ENCODE measurements around the gene MTA1.

Gene MTA1

GRCh38 chr14:105499256-105500035 is 79.8 kb downstream of the MTA1 start:
- no peak for TF ChIP-seq CTCF (IDR thresholded peaks at IDR 0.05; ENCODE audit: low read depth, low read length, missing control alignments)

GRCh38 chr14:105500036-105500725 is 80.6 kb downstream of the MTA1 start:
- no peak overlapping the region for H3K4me3 ChIP-seq (ENCODE audit: low read depth, low read length)
- TF ChIP-seq CTCF (IDR thresholded peaks at IDR 0.05; ENCODE audit: low read depth, low read length, missing control alignments) = no peak
- DNase-seq (ENCODE audit: low read depth) = no peak

More at GRCh38 chr14:105499256-105500035, 79.8 kb downstream of the MTA1 start:
- no peak for DNase-seq (ENCODE audit: low read depth)
- no peak overlapping the region for H3K4me3 ChIP-seq (ENCODE audit: low read depth, low read length)

GRCh38 chr14:105500726-105501101 is 81.1 kb downstream of the MTA1 start:
- no peak overlapping the region for H3K4me3 ChIP-seq (ENCODE audit: low read depth, low read length)
- no peak for DNase-seq (ENCODE audit: low read depth)
- TF ChIP-seq CTCF (IDR thresholded peaks at IDR 0.05; ENCODE audit: low read depth, low read length, missing control alignments) = no peak

- no peak for TF ChIP-seq CTCF (IDR thresholded peaks at IDR 0.05; ENCODE audit: low read depth, low read length, missing control alignments)
- no peak overlapping the region for H3K4me3 ChIP-seq (ENCODE audit: low read depth, low read length)
- DNase-seq (ENCODE audit: low read depth) = no peak
Measured at GRCh38 chr14:105501504-105502291, 82.1 kb downstream of the MTA1 start.

DNA sequence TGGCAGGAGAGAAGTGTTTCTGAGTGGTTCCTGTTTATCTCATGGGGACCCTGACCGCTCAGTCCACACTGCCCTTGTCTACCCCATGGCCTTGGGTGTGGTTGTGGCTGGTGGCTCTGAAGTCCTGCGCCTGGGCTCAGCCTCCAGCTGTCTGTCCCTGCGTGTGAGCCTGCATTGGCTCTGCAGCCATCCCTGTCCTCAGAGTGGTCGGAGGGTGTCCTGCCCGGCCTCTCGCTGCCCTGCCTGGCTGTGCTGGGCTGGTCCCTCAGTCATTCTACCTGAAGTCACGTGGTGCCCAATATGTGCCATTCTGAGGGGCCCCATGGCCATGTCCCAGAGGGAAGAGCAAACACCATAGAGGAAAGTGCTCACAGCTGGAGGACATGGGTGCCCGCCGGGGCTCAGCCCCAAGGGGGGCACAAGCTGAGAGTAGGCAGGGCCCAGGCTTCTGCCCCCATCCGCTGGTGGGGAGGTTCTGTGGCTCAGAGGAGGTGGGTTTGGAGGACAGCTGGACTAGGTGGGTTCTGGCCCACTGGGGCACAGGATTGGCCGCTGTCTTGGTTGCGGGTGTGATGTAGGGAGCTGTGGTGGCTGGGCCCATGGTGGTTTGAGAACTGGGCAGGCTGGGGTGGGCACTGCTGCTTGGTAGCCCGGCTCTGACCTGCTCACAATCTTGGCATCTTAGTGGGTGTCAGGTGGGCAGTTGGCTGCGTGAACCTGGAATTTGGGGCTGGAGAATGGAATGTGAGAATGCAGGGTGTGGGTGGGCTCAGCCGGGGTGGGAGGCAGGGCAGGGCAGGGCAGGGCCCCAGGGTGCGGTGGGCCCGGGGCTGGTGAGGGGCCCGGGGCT is 83.0 kb downstream of the MTA1 start:
- TF ChIP-seq CTCF (IDR thresholded peaks at IDR 0.05; ENCODE audit: low read depth, low read length, missing control alignments) = no peak
- no peak for DNase-seq (ENCODE audit: low read depth)
- H3K4me3 ChIP-seq (ENCODE audit: low read depth, low read length) = no peak overlapping the region

DNA sequence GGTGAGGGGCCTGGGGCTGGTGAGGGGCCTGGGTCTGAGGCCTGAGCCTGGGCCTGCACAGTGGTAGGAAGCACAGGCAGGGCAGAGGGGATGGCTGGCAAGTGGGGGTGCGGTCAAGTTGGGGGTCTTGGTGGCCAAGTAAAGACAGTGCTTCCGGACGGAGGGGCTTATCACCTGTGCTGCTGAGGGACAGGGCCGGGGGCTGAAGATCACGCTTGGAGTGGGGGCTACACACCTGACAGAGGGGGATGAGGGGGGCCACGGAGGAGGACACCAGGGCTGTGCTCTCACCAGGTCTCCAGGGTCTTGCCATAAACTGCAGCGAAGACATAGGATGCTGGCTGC is 83.6 kb downstream of the MTA1 start:
- TF ChIP-seq CTCF (IDR thresholded peaks at IDR 0.05; ENCODE audit: low read depth, low read length, missing control alignments) = no peak
- no peak overlapping the region for H3K4me3 ChIP-seq (ENCODE audit: low read depth, low read length)
- DNase-seq (ENCODE audit: low read depth) = no peak
